22Rv1 (cell line): ENCODE results near the gene LSMEM2.

ENCODE experiments used
- H3K27ac ChIP-seq: fragments of 450-650 bp; 2 replicates; pipeline ENCODE4 v1.5.1; 2017
- CTCF ChIP-seq: fragments of 450-650 bp; IDR thresholded peaks from 2 replicates; pipeline ENCODE4 v1.5.1; 2017; ENCODE audit warnings: mild to moderate bottlenecking
- ZFX ChIP-seq: fragments of 450-650 bp; IDR thresholded peaks from 2 replicates; pipeline ENCODE4 v1.6.1; 2017; ENCODE audit warnings: antibody characterized with exemption, borderline replicate concordance

Gene LSMEM2

GRCh38 chr3:50278880-50279224, at the start of gene LSMEM2:
TSS of gene LSMEM2 (plus strand) at chr3:50279087. CDS start at chr3:50279114, 27 bp downstream.
- TF ChIP-seq CTCF (no peak), ZFX (no peak)
- H3K27ac ChIP-seq: no peak within 1 kb of the TSS

GRCh38 chr3:50229490-50229889, 49.4 kb upstream of the LSMEM2 start:
- TF ChIP-seq CTCF (no peak), ZFX (no peak)
- peak overlapping the region; percentile 46 for H3K27ac ChIP-seq

- peak overlapping the region; percentile 46 for H3K27ac ChIP-seq
- TF ChIP-seq ZFX (no peak), CTCF (no peak)
These were observed 48.6 kb upstream of the LSMEM2 start for GRCh38 chr3:50230104-50230793.

- TF ChIP-seq CTCF (no peak), ZFX (no peak)
- H3K27ac ChIP-seq: no peak overlapping the region
These were observed 48.1 kb upstream of the LSMEM2 start for GRCh38 chr3:50230794-50231125.

GRCh38 chr3:50231581-50231980, 47.3 kb upstream of the LSMEM2 start:
- TF ChIP-seq CTCF: no peak
- no peak for TF ChIP-seq ZFX
- H3K27ac ChIP-seq: no peak overlapping the region

- H3K27ac ChIP-seq: no peak overlapping the region
- TF ChIP-seq CTCF (no peak), ZFX (no peak)
These were observed 46.6 kb upstream of the LSMEM2 start for GRCh38 chr3:50232303-50232702.

GRCh38 chr3:50233176-50233575, 45.7 kb upstream of the LSMEM2 start:
- no peak overlapping the region; the same call in 1 of the 2 replicates for H3K27ac ChIP-seq

More at GRCh38 chr3:50233176-50233575, 45.7 kb upstream of the LSMEM2 start:
- TF ChIP-seq ZFX (no peak), CTCF (no peak)
